ENCODE measurements around the gene WDR77. TPM values are rescaled to one million over a fixed set of nuclear protein-coding genes. Genes with fewer than 3 reads are reported as not detected.

WDR77 gene
- total and polyA plus RNA-seq, 2 donors (not counting 1 experiment from before 2014, with no cell fraction given), result 40.5 to 85.5 TPM

- TF ChIP-seq, protein P1, sequence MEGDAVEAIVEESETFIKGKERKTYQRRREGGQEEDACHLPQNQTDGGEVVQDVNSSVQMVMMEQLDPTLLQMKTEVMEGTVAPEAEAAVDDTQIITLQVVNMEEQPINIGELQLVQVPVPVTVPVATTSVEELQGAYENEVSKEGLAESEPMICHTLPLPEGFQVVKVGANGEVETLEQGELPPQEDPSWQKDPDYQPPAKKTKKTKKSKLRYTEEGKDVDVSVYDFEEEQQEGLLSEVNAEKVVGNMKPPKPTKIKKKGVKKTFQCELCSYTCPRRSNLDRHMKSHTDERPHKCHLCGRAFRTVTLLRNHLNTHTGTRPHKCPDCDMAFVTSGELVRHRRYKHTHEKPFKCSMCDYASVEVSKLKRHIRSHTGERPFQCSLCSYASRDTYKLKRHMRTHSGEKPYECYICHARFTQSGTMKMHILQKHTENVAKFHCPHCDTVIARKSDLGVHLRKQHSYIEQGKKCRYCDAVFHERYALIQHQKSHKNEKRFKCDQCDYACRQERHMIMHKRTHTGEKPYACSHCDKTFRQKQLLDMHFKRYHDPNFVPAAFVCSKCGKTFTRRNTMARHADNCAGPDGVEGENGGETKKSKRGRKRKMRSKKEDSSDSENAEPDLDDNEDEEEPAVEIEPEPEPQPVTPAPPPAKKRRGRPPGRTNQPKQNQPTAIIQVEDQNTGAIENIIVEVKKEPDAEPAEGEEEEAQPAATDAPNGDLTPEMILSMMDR (IDR thresholded peaks at IDR 0.05), result no peak
- no peak for TF ChIP-seq EZH2 (IDR thresholded peaks at IDR 0.05; ENCODE audit: borderline replicate concordance, insufficient read depth, low read depth, low read length, poor library complexity, severe bottlenecking)
- Mint-ChIP-seq H3K27ac (no peak overlapping the region), H3K27me3 (no peaks in the 10 kb centered on the region), H3K4me3 (no peak overlapping the region), H3K4me1 (peaks cover 4% of the 10 kb centered on the region), H3K9me3 (ENCODE audit: insufficient read depth) (no peaks in the 10 kb centered on the region)
- Histone ChIP-seq H3K9ac (ENCODE audit: low read length) (no peak overlapping the region), H3K79me2 (ENCODE audit: control insufficient read depth, insufficient read depth, low read length) (no peaks in the 10 kb centered on the region), H2AFZ (ENCODE audit: insufficient read depth, low read depth, low read length, poor library complexity, severe bottlenecking) (no peak overlapping the region), H4K20me1 (ENCODE audit: control insufficient read depth, insufficient read depth, low read length, poor library complexity, severe bottlenecking) (no peaks in the 10 kb centered on the region), H3K27me3 (replicated peaks in 1 of 4; ENCODE audit: control extremely low read depth in 1 of 4, control insufficient read depth in 3 of 4, insufficient read depth in 4 of 4, low read length in 3 of 4) (no peaks in the 10 kb centered on the region), H3K9me3 (ENCODE audit: control extremely low read depth in 1 of 3, control insufficient read depth in 2 of 3, insufficient read depth in 1 of 3, low read length in 2 of 3) (peaks cover 0 to 3% (median 0%) of the 10 kb centered on the region in 3 donors), H3K4me3 (ENCODE audit: control extremely low read depth in 1 of 5, extremely low read depth in 1 of 5, insufficient read depth in 1 of 5, low read depth in 2 of 5, low read length in 4 of 5) (no peak overlapping the region), H3K4me2 (replicated peaks; ENCODE audit: low read depth, low read length, poor library complexity, severe bottlenecking) (no peak overlapping the region), H3K27ac (ENCODE audit: low read length in 2 of 2) (no peak overlapping the region), H3K4me1 (ENCODE audit: control insufficient read depth in 2 of 2, insufficient read depth in 2 of 2, low read length in 2 of 2) (peaks cover 0 to 6% of the 10 kb centered on the region in 2 donors), H3K36me3 (replicated peaks in 1 of 2; ENCODE audit: control extremely low read depth in 1 of 2, control insufficient read depth in 1 of 2, extremely low read depth in 1 of 2, insufficient read depth in 2 of 2, low read length in 1 of 2) (peaks cover 0 to 3% of the 10 kb centered on the region in 2 experiments)
- WGBS (ENCODE audit: insufficient coverage), result 100% methylated on average over 2 of the region's 2 CpGs
- intact Hi-C loops (cut with micrococcal nuclease), result no loop called here
- CTCF ChIA-PET, result interaction anchor here (1.2 kb wide), 1 partner anchor 26 kb away, joined by 3 read pairs; no protein-coding TSS in a partner anchor
- no peak for ATAC-seq (ENCODE audit: low read depth)
- no peak for DNase-seq
- POLR2A ChIA-PET, result no interaction called here
Observed at GRCh38 chr1:111414756-111415155, 34.3 kb downstream of the WDR77 start.

DNA sequence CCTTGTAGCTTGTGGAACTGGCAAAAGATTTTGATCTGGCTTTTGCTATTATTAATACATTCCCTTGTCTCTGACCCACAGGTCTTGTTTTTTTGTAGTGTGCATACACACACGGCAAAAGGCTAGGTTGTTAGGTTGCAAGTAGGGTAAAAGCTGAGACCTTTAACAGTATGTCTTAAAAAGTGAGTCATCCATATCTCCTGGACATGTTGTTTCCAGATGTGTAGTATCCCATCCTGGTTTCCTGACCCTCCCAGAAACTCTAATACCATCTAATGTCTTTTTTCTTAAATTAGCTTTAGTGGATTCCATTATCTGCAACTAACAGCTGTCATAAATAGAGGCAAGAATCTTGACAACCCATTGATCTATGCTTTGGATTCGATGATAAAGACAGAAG, 36.2 kb downstream of the WDR77 start:
- Histone ChIP-seq H3K4me2 (replicated peaks; ENCODE audit: low read depth, low read length, poor library complexity, severe bottlenecking) (no peak overlapping the region), H2AFZ (ENCODE audit: insufficient read depth, low read depth, low read length, poor library complexity, severe bottlenecking) (no peak overlapping the region), H3K4me3 (ENCODE audit: control extremely low read depth in 1 of 5, extremely low read depth in 1 of 5, insufficient read depth in 1 of 5, low read depth in 2 of 5, low read length in 4 of 5) (no peak overlapping the region), H3K27me3 (replicated peaks in 1 of 4; ENCODE audit: control extremely low read depth in 1 of 4, control insufficient read depth in 3 of 4, insufficient read depth in 4 of 4, low read length in 3 of 4) (no peaks in the 10 kb centered on the region), H3K36me3 (replicated peaks in 1 of 2; ENCODE audit: control extremely low read depth in 1 of 2, control insufficient read depth in 1 of 2, extremely low read depth in 1 of 2, insufficient read depth in 2 of 2, low read length in 1 of 2) (peaks cover 0 to 3% of the 10 kb centered on the region in 2 experiments), H3K79me2 (ENCODE audit: control insufficient read depth, insufficient read depth, low read length) (no peaks in the 10 kb centered on the region), H3K9ac (ENCODE audit: low read length) (no peak overlapping the region), H3K9me3 (ENCODE audit: control extremely low read depth in 1 of 3, control insufficient read depth in 2 of 3, insufficient read depth in 1 of 3, low read length in 2 of 3) (peaks cover 0 to 3% (median 0%) of the 10 kb centered on the region in 3 donors), H4K20me1 (ENCODE audit: control insufficient read depth, insufficient read depth, low read length, poor library complexity, severe bottlenecking) (no peaks in the 10 kb centered on the region), H3K4me1 (ENCODE audit: control insufficient read depth in 2 of 2, insufficient read depth in 2 of 2, low read length in 2 of 2) (peaks cover 0 to 6% of the 10 kb centered on the region in 2 donors), H3K27ac (ENCODE audit: low read length in 2 of 2) (no peak overlapping the region)
- H3K27ac Mint-ChIP-seq, result no peak overlapping the region
- H3K9me3 Mint-ChIP-seq (ENCODE audit: insufficient read depth), result no peaks in the 10 kb centered on the region
- intact Hi-C loops (cut with micrococcal nuclease), result no loop called here
- TF ChIP-seq, protein P1 (IDR thresholded peaks at IDR 0.05), result no peak
- no peak for TF ChIP-seq EZH2 (IDR thresholded peaks at IDR 0.05; ENCODE audit: borderline replicate concordance, insufficient read depth, low read depth, low read length, poor library complexity, severe bottlenecking)
- 100% methylated on average over 1 of the region's 2 CpGs for WGBS (ENCODE audit: insufficient coverage)
- CTCF ChIA-PET, result interaction anchor here (1.1 to 1.2 kb wide), 2 partner anchors 12 to 13 kb away, joined by 3 to 5 read pairs; no protein-coding TSS in a partner anchor
- H3K4me1 Mint-ChIP-seq, result peaks cover 4% of the 10 kb centered on the region
- ATAC-seq (ENCODE audit: low read depth) (no peak), DNase-seq (no peak)
- H3K4me3 Mint-ChIP-seq, result no peak overlapping the region
- H3K27me3 Mint-ChIP-seq, result no peaks in the 10 kb centered on the region
- POLR2A ChIA-PET, result no interaction called here
